Astrocyte (in vitro differentiated cells and primary cell): Measurements from ENCODE around the gene METRNL.

Experiments used
- EZH2 ChIP-seq: IDR thresholded peaks from 2 replicates; pipeline ENCODE4 v1.6.1; 2012; ENCODE audit warnings: mild to moderate bottlenecking, low read length, inconsistent platforms; ENCODE audit not compliant: insufficient read depth
- TF ChIP-seq, protein P1 (sequence below): IDR thresholded peaks from 2 replicates; pipeline ENCODE4 v1.5.1; 2011; ENCODE audit warnings: low read depth, mild to moderate bottlenecking, inconsistent platforms, low read length, moderate library complexity; ENCODE audit not compliant: insufficient read depth

DNA sequence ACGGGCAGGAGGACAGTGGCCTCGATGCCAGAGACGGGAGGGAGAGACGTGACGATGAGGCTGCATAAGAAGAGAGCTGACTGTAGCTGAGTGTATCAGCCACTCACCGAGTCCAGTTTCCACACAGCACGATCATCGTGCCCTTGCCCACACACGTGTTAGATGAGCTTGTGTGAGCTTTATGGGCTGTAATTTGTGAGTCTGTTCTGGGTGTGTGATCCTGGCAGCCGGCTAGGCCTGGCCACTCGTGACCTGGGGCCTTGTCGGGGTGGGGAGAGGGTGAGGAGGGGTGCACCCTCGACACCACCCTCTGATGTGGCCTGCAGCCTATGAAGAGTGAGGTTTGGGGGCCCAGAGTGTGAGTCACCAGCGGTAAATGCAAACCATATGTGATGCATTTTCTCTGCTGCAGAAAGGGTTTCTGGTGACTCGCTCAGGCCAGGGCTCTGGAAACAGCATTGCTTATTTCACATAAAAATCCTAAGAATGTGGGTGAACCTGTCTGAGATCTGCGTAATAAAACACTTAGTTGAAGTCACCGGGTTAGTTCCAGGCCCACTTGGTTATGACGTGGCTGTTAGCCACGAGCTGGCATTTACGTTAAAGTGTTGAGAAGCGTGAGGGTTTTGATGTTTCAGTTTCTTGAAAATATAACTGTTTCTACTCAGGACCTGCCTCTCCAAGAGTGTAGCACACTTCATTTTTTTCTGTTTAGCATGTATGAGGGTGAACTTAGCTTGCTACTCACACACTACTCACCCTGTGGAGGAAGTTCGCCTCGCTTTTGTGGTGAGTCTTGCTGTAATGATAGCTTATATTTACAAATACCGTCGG lies 4.2 kb downstream of the METRNL start:
- no peak for TF ChIP-seq EZH2
- TF ChIP-seq, protein P1, sequence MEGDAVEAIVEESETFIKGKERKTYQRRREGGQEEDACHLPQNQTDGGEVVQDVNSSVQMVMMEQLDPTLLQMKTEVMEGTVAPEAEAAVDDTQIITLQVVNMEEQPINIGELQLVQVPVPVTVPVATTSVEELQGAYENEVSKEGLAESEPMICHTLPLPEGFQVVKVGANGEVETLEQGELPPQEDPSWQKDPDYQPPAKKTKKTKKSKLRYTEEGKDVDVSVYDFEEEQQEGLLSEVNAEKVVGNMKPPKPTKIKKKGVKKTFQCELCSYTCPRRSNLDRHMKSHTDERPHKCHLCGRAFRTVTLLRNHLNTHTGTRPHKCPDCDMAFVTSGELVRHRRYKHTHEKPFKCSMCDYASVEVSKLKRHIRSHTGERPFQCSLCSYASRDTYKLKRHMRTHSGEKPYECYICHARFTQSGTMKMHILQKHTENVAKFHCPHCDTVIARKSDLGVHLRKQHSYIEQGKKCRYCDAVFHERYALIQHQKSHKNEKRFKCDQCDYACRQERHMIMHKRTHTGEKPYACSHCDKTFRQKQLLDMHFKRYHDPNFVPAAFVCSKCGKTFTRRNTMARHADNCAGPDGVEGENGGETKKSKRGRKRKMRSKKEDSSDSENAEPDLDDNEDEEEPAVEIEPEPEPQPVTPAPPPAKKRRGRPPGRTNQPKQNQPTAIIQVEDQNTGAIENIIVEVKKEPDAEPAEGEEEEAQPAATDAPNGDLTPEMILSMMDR, result no peak
